ENCODE data around the gene CCDC137. TPM values are rescaled to one million over a fixed set of nuclear protein-coding genes. Genes with fewer than 3 reads are reported as not detected.

CCDC137 gene
- total and polyA plus RNA-seq, 2 of the 13 experiments (the other 11 are each of a cell fraction or from before 2014, with no cell fraction given) = 14.6 to 39.1 TPM

GRCh38 chr17:81655378-81656117 is 11.0 kb upstream of the CCDC137 start (continued):
- TF ChIP-seq ZNF501 (CRISPR knock-in tag; IDR thresholded peaks at IDR 0.05) (0 out of 2 replicates have a peak, but pooled peaks have one; percentile 73), ZBTB42 (CRISPR knock-in tag; IDR thresholded peaks at IDR 0.05) (peak; percentile 55; the same call in 1 of the 2 replicates), ZKSCAN1 (IDR thresholded peaks at IDR 0.05; ENCODE audit: low read length) (no peak), DDIT3 (CRISPR knock-in tag; IDR thresholded peaks at IDR 0.05) (no peak), ZNF546 (CRISPR knock-in tag; conservative IDR thresholded peaks at IDR 0.05) (0 out of 2 replicates have a peak, but pooled peaks have one; percentile 43), ZNF510 (CRISPR knock-in tag; IDR thresholded peaks at IDR 0.05; ENCODE audit: low read depth) (peak; percentile 73; the same call in 1 of the 2 replicates), HOXA3 (CRISPR knock-in tag; IDR thresholded peaks at IDR 0.05) (peak; percentile 51; the same call in 1 of the 2 replicates), ZNF543 (CRISPR knock-in tag; IDR thresholded peaks at IDR 0.05) (0 out of 2 replicates have a peak, but pooled peaks have one; percentile 53), RNF2 (conservative IDR thresholded peaks at IDR 0.05; ENCODE audit: low read depth) (peak; percentile 69), ZBTB43 (CRISPR knock-in tag; conservative IDR thresholded peaks at IDR 0.05) (no peak), ZFP37 (CRISPR knock-in tag; IDR thresholded peaks at IDR 0.05; ENCODE audit: borderline replicate concordance) (no peak), KLF13 (CRISPR knock-in tag; IDR thresholded peaks at IDR 0.05) (no peak), SAP130 (CRISPR knock-in tag; IDR thresholded peaks at IDR 0.05; ENCODE audit: low read depth) (peak; percentile 67), ZNF773 (CRISPR knock-in tag; IDR thresholded peaks at IDR 0.05; ENCODE audit: borderline replicate concordance) (no peak), ZNF704 (CRISPR knock-in tag; IDR thresholded peaks at IDR 0.05; ENCODE audit: borderline replicate concordance) (0 out of 2 replicates have a peak, but pooled peaks have one; percentile 30), MYPOP (CRISPR knock-in tag; IDR thresholded peaks at IDR 0.05) (no peak), THAP8 (CRISPR knock-in tag; IDR thresholded peaks at IDR 0.05; ENCODE audit: borderline replicate concordance) (no peak), ZNF441 (CRISPR knock-in tag; IDR thresholded peaks at IDR 0.05; ENCODE audit: borderline replicate concordance) (peak; percentile 47; the same call in 1 of the 2 replicates), MEIS1 (CRISPR knock-in tag; IDR thresholded peaks at IDR 0.05; ENCODE audit: borderline replicate concordance) (peak; percentile 77; the same call in 1 of the 2 replicates)
- TF ChIP-seq, protein P1, sequence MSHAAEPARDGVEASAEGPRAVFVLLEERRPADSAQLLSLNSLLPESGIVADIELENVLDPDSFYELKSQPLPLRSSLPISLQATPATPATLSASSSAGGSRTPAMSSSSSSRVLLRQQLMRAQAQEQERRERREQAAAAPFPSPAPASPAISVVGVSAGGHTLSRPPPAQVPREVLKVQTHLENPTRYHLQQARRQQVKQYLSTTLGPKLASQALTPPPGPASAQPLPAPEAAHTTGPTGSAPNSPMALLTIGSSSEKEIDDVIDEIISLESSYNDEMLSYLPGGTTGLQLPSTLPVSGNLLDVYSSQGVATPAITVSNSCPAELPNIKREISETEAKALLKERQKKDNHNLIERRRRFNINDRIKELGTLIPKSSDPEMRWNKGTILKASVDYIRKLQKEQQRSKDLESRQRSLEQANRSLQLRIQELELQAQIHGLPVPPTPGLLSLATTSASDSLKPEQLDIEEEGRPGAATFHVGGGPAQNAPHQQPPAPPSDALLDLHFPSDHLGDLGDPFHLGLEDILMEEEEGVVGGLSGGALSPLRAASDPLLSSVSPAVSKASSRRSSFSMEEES (CRISPR knock-in tag; IDR thresholded peaks at IDR 0.05) = peak; percentile 65
- TF ChIP-seq, protein P2, sequence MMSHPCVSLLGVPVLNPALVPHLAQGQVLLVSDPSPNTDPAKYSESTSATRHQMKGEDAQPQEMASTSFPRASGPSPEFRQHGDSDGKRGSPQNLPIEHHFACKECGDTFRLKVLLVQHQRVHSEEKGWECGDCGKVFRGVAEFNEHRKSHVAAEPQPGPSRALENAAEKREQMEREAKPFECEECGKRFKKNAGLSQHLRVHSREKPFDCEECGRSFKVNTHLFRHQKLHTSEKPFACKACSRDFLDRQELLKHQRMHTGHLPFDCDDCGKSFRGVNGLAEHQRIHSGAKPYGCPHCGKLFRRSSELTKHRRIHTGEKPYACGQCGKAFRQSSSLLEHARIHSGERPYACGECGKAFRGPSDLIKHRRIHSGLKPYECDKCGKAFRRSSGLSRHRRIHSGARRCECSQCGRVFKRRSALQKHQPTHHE (CRISPR knock-in tag; IDR thresholded peaks at IDR 0.05; ENCODE audit: borderline replicate concordance) = no peak
